SK-N-MC (cell line): ENCODE measurements around the gene NES.

Experiments used
- EZH2 ChIP-seq: fragments of 200-600 bp; sonication (generic); IDR thresholded peaks from one replicate; pipeline ENCODE4 v1.6.1; 2017; ENCODE audit warnings: antibody characterized with exemption
- FOXP2 ChIP-seq: optimal IDR thresholded peaks from 2 replicates; pipeline ENCODE3; 2011; ENCODE audit warnings: mild to moderate bottlenecking, moderate library complexity; ENCODE audit not compliant: insufficient read depth; ENCODE audit errors: extremely low read length, control extremely low read depth
- POLR2AphosphoS5 ChIP-seq: IDR thresholded peaks from 2 replicates; pipeline ENCODE4 v1.6.1; 2012; ENCODE audit warnings: mild to moderate bottlenecking, low read depth, low read length, borderline replicate concordance

GRCh38 chr1:156623946-156624813 is 53.0 kb downstream of the NES start:
- TF ChIP-seq EZH2 (no peak), POLR2AphosphoS5 (no peak), FOXP2 (no peak)
